ENCODE measurements around the gene MIB1. TPM values are rescaled to one million over a fixed set of nuclear protein-coding genes. Genes with fewer than 3 reads are reported as not detected.

MIB1 gene
- total RNA-seq, 3 donors from 2014 or later (not counting 1 experiment from before 2014, with no cell fraction given), result 27.5 to 38.4 (median 35.6) TPM

GRCh38 chr18:21889570-21889969, 149.0 kb downstream of the MIB1 start:
- Histone ChIP-seq H3K9me3 (ENCODE audit: control insufficient read depth, insufficient read depth, low read length) (no peaks in the 10 kb centered on the region), H3K4me1 (ENCODE audit: control insufficient read depth, insufficient read depth, low read length) (no peaks in the 10 kb centered on the region), H3K4me3 (ENCODE audit: low read length) (no peak overlapping the region), H3K36me3 (ENCODE audit: control insufficient read depth, insufficient read depth, low read length) (no peaks in the 10 kb centered on the region), H3K27ac (ENCODE audit: low read length) (no peak overlapping the region), H3K27me3 (ENCODE audit: control insufficient read depth, insufficient read depth, low read length) (no peaks in the 10 kb centered on the region)
- Mint-ChIP-seq H3K4me1 (no peaks in the 10 kb centered on the region), H3K9me3 (no peaks in the 10 kb centered on the region), H3K27ac (no peak overlapping the region), H3K4me3 (no peak overlapping the region), H3K36me3 (no peaks in the 10 kb centered on the region), H3K27me3 (ENCODE audit: low read depth in 2 of 2) (peaks cover 0 to 13% of the 10 kb centered on the region in 2 donors)
- intact Hi-C loops (cut with micrococcal nuclease), result no loop called here
- WGBS (ENCODE audit: insufficient coverage), result 68% methylated on average over 1 of the region's 1 CpG
- DNase-seq (no peak), ATAC-seq (no peak)
- no peak for TF ChIP-seq CTCF (IDR thresholded peaks at IDR 0.05)

DNA sequence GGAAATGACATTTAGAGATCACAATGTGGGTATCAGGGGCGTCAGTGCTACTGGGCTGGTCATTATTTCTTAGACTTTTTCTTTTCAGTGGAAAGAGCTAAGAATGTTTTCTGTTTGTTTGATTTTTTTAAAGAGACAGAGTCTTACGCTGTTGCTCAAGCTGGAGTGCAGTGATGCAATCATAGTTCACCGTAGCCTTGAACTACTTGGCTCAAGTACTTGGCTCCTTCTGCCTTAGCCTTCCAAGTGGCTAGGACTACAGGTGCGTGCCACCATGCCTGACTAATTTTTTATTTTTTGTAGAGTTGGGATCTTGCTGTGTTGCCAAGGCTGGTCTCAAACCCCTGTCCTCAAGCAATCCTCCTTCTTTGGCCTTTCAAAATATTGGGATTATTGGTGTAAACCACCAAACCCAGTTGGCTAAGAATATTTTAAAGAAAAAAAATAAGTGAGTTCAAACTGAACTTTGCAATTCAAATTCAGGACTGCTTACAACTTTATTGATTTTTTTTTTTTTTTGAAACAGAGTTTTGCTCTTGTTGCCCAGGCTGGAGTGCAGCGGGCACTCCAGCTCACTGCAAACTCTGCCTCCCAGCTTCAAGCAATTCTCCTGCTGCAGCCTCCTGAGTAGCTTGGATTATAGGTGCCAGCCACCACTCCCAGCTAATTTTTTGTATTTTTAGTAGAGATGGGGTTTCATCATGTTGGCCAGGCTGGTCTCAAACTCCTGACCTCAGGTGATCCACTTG, 154.2 kb downstream of the MIB1 start:
- no peak for TF ChIP-seq CTCF (IDR thresholded peaks at IDR 0.05)
- Mint-ChIP-seq H3K4me3 (no peak overlapping the region), H3K9me3 (no peaks in the 10 kb centered on the region), H3K4me1 (peaks cover 6 to 7% of the 10 kb centered on the region in 2 donors), H3K27me3 (ENCODE audit: low read depth in 2 of 2) (peaks cover 12 to 13% of the 10 kb centered on the region in 2 donors), H3K27ac (no peak overlapping the region), H3K36me3 (no peaks in the 10 kb centered on the region)
- Histone ChIP-seq H3K4me1 (ENCODE audit: control insufficient read depth, insufficient read depth, low read length) (no peaks in the 10 kb centered on the region), H3K9me3 (ENCODE audit: control insufficient read depth, insufficient read depth, low read length) (no peaks in the 10 kb centered on the region), H3K27ac (ENCODE audit: low read length) (no peak overlapping the region), H3K36me3 (ENCODE audit: control insufficient read depth, insufficient read depth, low read length) (no peaks in the 10 kb centered on the region), H3K27me3 (ENCODE audit: control insufficient read depth, insufficient read depth, low read length) (no peaks in the 10 kb centered on the region), H3K4me3 (ENCODE audit: low read length) (no peak overlapping the region)
- DNase-seq (no peak), ATAC-seq (no peak)
- intact Hi-C loops (cut with micrococcal nuclease), result loop anchor here (5.0 kb wide), 1 partner anchor 668 kb away; no protein-coding TSS in a partner anchor
- whole genome bisulfite sequencing (ENCODE audit: insufficient coverage), result 88% methylated on average over 5 of the region's 5 CpGs

- H3K27me3 ChIP-seq (ENCODE audit: control insufficient read depth, insufficient read depth, low read length), result no peaks in the 10 kb centered on the region
- WGBS (ENCODE audit: insufficient coverage), result 53% methylated on average over 27 of the region's 27 CpGs
- Mint-ChIP-seq H3K27ac (no peak overlapping the region), H3K4me3 (no peak overlapping the region), H3K27me3 (ENCODE audit: low read depth in 2 of 2) (peaks cover 8 to 12% of the 10 kb centered on the region in 2 donors), H3K36me3 (no peaks in the 10 kb centered on the region), H3K9me3 (no peaks in the 10 kb centered on the region), H3K4me1 (peaks cover 6 to 7% of the 10 kb centered on the region in 2 donors)
- intact Hi-C loops (cut with micrococcal nuclease), result loop anchor here (1.0 to 5.0 kb wide), 2 partner anchors 665 to 807 kb away; no protein-coding TSS in a partner anchor
- H3K9me3 ChIP-seq (ENCODE audit: control insufficient read depth, insufficient read depth, low read length), result no peaks in the 10 kb centered on the region
- H3K4me3 ChIP-seq (ENCODE audit: low read length), result no peak overlapping the region
- no peaks in the 10 kb centered on the region for H3K36me3 ChIP-seq (ENCODE audit: control insufficient read depth, insufficient read depth, low read length)
- no peaks in the 10 kb centered on the region for H3K4me1 ChIP-seq (ENCODE audit: control insufficient read depth, insufficient read depth, low read length)
- ATAC-seq, result no peak
- no peak for TF ChIP-seq CTCF (IDR thresholded peaks at IDR 0.05)
- DNase-seq, result no peak
- H3K27ac ChIP-seq (ENCODE audit: low read length), result no peak overlapping the region
Observed at GRCh38 chr18:21896732-21897336, 156.2 kb downstream of the MIB1 start.

Measured in natural killer cell (primary cell).